NCI-H1092 treated with DMSO at 0.1 percent for 48 hours (cell line): ENCODE data around the gene RSPO1.
"Not testable (repeated sequence)": the region's sequence is repeated elsewhere in the genome, so short reads cannot be mapped to it uniquely, and the experiment has no call there.

Experiments
- DNase-seq: peaks from one replicate; lab custom pipeline; 2025; lab: John Stamatoyannopoulos, UW

The RSPO1 gene

GRCh38 chr1:37616330-37616729 is 18.4 kb downstream of the RSPO1 start:
- DNase-seq: no peak

- no peak for DNase-seq
Measured at GRCh38 chr1:37614105-37614504, 20.6 kb downstream of the RSPO1 start.

DNA sequence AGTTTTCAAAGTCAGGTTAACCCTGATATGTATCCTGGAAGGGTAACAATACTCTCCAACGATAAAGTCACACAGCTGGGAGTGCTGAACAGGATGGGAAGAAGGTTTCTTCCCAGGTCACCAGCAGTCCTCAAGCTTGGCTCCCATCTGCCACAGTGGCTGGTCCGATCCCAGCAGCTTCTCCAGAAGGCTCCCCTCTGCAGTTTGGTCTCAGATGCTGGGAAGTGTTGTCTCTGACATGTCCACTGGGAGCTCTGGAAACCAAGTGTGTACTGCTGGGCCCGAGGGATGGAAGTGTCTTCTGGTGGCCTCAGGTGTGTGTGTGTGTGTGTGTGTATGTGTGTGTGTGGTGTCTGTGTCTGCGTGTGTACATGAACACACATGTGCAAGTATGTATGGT is 22.5 kb downstream of the RSPO1 start:
- no peak for DNase-seq

DNA sequence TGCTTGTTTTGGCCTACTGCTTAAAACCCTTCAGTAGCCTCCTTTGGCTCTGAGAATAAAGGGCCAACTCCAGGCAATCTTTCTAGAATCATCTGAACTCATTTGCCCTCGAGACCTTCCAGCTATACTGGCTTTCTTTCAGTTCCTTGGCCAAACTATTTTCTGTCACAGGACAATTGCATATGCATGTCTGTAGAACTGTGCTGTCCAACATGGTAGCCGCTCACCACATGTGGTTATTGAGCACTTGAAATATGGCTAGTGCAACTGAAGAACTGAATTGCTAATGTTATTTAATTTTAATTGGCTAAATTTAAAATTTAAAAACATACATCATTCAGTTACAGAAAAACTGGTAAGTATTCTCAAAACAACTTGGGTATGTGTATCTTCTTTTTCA is 24.7 kb downstream of the RSPO1 start:
- DNase-seq: no peak

DNA sequence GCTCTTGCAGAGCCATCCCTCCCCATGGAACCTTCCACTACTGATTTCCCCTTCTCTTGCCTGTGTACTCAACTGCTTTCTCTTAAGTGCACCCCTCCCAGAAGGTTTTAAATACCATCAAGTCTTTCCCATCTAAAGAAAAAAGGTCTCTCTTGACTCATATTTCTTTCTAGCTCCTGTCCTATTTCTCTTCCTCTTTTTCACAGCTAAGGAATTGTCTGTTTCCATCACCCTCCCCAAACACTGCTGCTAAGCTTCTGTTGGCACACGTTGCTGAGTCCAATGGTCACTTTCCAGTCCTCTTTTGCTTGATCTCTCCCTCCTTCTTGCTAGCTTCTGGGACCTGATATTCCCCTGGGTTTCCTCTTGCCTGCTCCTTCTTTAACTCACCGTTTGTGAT is 25.7 kb downstream of the RSPO1 start:
- no peak for DNase-seq

DNA sequence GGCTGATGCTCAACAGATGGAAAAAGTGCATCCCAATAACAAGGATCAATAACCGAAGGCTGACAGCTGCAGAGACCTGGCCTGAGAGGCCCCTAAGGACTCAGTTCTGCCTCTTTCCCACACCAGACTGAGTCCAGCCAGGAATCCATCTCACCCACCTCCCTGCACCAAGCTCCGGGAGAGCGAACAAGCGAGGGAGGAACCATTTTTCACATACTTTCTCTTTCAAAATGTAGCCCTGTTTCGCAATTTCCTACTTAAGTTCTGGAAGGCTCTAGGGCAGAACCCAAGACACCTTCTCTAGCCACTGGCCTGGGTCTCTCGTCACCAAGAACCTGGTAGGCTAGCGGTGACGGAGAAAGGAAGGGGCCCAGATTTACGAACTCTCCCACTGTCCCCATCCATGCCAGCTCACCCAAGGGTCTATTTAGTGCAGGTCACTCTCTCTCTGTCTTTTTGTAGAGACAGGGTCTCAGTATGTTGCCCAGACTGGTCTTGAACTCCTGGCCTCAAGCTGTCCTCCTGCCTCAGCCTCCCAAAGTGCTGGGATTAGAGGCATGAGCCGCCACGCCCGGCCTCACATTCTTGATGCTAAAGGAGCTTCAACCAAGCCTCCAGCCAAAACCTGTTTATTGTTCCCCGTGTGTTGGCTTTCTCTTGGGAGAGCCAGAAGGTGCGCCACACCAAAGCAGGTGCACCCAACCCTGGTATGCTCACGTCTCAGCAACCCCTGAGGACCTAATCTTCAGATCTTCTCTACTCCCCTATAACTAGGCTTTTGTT is 28.0 kb downstream of the RSPO1 start:
- no peak for DNase-seq

DNA sequence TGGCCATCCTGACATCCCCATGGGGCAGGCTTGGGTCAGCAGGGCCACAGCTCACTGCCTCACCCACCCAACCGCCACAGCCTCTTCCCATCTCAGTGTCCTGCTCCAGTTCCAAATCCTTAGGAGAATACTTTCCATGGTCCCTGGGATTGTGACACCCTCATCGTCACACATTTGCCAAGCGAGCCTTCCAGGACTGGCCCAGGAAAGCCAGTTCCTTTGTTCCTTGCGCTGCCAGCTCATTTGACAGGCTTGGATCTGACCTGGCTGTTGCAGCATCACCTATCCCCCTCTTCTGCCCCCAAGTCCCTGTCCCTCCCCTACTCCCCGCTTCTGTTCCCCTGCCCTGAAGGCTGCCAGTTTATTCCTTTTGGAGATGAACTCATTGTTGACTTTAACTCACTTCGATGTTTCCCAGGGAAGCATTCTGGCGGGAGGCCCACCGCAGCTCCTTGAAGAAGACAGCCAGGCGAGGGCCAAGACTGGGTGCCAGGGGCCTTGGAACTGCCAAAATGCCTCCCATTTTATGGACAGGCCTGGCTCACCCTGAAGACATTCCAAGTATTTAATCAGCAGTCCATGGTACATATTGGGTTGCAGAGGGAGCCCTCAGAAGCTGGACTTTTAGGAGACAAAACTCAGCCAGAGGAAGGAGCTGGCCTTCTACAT is 28.8 kb downstream of the RSPO1 start:
- DNase-seq: no peak

GRCh38 chr1:37605061-37605650 is 29.5 kb downstream of the RSPO1 start:
- DNase-seq: no peak

DNA sequence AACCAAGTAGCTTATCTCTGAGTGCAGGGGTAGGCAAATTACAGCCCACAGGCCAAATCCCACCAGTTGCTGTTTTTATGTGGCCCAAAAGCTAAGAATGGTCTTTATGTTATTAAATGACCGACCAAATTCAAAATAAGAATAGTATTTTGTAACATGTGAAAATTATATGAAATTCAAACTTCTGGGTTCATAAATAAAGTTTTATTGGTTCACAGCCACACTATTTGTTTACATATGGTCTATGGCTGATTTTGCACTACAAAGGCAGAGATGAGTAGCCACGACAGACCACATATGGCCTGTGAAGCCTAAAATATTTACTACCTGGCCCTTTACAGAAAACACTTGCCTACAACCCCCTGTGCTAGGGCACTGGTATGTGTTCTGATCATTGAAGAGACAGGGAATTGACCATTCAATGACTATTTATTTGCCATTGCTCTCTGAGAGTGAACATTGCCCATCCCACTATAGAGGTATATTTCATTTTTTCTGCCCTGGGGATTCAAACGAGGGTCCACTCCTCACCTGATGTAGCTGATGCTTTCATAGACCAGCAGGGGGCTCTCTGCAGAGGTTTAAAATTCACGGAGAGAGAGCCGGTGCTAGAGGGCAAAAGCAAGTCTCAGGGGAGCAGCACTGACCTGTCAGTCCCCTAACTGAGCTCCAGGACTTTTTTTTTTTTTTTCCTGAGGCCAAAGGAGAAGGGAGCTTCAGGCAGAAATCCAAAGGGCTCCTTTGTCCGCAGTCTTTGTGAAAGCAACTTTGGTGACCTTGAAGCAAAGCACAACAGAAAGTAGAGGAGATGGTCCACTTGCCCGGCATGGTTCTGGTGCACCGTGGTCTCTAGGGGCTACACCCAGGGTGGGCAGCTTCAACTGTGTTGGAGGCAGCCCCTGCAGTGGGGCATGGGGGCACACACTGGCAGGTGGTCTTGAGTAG is 31.7 kb downstream of the RSPO1 start:
- peak; percentile 73 for DNase-seq

DNA sequence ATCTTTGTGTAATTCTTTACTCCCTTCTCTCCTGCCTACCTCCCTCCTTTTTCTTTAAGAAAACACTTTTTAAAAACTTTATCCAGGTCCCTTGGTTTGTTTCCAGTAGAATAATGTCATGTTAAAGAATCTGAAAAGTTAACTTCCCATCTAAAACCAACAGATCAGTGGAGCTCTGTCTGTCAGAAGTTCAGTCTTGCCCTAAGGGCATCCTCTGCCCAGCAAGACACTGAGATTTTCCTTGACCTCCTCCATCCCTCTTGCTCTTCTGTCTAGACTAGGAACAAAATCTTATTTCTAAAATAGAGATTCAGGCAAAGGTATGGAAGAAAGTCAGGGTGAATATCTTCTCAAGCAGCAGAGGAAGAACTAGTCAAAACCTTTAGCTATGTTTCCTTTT is 33.3 kb downstream of the RSPO1 start:
- no peak for DNase-seq

DNA sequence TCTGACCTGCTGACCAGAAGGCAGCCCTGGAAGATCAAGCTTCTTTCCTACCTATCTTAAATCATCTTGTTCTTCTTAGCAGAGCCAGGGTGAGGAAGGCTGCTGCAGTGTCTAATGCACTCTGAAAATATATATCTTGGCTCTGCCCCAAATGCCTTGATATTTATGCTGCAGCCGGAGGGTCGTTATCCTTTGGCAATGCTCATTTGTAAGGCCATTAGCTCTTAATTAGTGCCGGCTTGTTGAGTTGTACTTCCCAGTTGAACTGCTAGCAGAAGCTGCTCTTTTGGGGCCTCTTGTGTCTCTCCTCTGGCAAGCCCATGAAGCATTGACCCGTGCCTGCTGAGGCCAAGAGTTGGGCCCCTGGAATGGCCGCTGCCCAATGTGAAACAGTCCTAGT is 34.8 kb downstream of the RSPO1 start:
- DNase-seq: peak; percentile 10

DNA sequence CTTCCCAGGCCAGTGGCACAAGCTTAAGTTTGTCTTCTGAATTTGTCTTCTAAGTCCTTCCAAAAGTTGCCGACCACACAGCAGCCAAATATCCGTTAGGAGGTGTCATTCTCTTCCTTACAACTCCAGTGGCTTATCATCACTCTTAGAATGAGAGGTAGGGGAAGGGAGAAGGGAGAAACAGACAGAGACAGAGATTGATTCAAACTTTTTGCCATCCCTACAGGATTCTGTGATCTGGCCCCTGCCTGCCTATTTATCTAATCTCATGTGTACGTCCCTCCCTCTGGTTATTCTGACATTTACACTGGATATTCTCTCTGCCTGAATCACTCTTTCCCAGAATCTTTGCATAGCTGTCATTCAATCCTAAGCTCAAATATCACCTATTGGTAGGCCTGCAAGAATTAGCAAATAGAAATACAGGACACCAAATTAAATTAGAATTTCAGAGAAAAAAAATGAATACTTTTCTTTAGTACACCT is 38.5 kb downstream of the RSPO1 start:
- no peak for DNase-seq

DNA sequence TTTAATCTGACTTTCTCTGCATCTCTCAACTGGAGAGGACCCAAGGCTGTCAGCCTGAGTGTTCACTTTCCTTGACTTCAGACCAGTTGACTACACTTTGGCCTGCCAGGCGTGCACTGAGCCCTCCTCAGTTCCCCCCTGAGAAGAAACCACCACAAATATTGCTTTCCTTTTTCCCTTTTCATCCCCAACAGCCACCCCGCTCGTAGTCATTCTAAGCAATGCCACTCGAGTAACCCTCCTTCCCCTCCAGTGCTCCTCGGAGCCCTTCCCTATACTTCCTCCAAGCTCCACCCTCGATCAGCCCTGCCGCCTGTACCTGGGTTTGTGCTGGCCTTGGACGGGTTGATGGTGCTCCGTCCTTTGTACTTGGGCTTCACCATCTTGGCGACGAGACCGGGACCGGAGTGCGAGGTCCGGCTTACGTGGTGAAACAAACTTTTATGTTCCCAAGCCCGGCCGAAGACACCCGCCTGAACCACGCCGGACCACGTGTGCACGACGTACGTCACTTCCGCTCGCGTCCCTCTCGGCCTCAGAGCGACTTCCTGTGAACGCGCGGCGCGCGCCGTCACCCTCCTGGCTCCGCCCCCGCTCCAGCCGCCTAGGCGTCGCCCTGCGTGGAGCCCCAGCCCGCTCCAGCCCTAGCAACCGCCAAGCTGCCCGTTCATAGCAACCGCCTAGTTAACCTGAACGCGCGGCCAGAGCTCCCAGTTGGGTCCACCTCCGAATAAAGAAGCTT is 39.1 kb downstream of the RSPO1 start, which contains the start of gene GNL2:
TSS of gene GNL2 (minus strand) at position 498 of the 742 bp plus-strand sequence. CDS start at position 383, 115 bp downstream.
- peak; percentile 98 for DNase-seq

DNA sequence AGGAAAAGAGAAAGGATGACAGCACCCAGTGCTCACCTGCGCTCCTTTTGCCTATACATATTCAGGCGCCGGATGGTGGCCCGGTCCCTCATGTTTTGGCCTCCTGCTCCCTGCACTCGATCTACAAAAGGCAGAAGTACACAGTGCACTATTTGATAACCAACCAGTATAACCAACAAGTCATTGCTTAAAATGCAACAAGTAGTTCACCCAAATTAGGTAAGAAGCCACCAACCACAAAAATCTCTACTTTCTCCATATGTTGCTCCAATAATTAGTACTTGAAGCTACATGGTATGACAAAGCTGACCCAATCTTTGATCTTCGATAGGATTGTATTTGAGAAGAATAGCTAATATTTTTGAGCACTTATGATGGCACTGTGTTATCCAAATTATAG is 41.0 kb downstream of the RSPO1 start:
- DNase-seq: no peak

- DNase-seq: no peak
Measured at GRCh38 chr1:37588939-37589338, 45.8 kb downstream of the RSPO1 start.

GRCh38 chr1:37584544-37584943 is 50.1 kb downstream of the RSPO1 start:
- DNase-seq: not testable (repeated sequence)

DNA sequence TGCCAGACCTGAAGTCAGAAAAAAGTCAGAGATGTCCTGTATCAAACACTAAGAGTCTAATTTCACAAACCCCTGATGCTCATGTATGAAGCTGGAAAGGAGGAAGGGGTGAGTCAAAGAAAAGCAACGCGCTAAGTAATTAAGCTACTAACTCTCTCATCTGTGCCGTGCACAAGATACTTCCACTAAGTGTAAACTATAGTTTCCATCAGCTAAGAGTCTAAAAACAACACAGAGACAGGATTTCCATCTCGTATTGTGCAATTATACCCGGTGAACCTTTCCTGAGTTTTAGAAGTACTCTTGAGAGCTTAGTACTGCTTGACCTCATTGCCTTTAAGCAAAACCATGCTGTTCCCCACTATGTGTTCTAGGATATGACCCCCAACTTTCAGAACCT is 59.0 kb downstream of the RSPO1 start:
- DNase-seq: no peak

- no peak for DNase-seq
Measured at GRCh38 chr1:37574834-37575480, 59.7 kb downstream of the RSPO1 start.

DNA sequence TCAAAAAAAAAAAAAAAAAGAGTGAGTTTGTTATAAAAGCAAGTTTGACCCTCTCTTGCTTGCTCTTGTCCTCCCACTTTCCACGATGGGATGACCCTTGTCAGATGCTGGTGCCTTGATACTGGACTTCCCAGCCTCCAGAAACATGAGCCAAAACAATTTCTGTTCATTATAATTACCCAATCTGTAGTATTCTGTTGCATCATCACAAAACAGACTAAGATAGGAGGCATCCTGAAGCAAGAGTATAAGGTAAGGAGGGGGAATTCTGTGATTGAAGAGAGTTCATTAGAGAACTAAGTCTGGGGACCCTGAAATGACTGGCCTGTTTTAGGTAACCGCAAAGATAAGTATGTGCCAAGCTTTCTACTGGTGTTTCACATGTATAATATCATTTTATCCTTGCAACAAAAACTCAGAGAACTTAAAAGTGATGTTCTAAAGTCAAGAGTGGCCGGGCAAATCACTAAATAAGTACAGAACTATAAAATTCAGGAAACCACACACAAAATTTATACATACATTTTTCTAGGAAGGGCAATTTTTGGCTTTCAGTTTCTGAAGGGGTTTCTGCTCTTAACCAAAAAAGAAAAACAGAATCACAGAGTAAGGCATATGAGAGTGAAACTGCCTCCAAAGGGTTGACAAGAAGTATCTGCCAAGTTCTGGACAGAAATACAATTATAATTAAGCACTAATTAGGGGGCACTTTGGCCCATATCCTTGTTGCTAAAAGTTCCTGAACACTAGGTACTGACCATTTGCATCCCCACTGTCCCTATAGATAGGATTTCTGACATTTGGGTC is 64.0 kb downstream of the RSPO1 start:
- no peak for DNase-seq

GRCh38 chr1:37567023-37567422 is 67.7 kb downstream of the RSPO1 start:
- no peak for DNase-seq
